HepG2 (cell line): ENCODE data around the gene CFAP45. TPM values are rescaled to one million over a fixed set of nuclear protein-coding genes. Genes with fewer than 3 reads are reported as not detected.

Experiments used
- ATAC-seq: fragments of 200-7000 bp; cut with Tn5 transposase; 3 replicates; pipeline ENCODE4 v1.9.1; 2020; ENCODE audit warnings: mild to moderate bottlenecking, moderate library complexity
- BruUV-seq: library from RNA; stranded (reverse); fragments of 400-500 nt; replicated peaks from 2 replicates; lab custom pipeline; 2021; lab: Mats Ljungman, UMichigan
- CTCF ChIA-PET: fragments of 300-600 bp; formaldehyde crosslinking; extraction: SDS; loops from one replicate; lab custom pipeline; 2021; ENCODE audit warnings: low total read pairs, inconsistent platforms, low intra/inter-chr PET ratio; lab: Yijun Ruan, JAX
- POLR2A ChIA-PET: fragments of 350-600 bp; sonication (Branson Sonifier 250); formaldehyde crosslinking; loops from one replicate; lab custom pipeline; 2020; ENCODE audit warnings: antibody characterized with exemption, inconsistent platforms; lab: Yijun Ruan, JAX
- DNase-seq: peaks from one replicate; pipeline ENCODE4 v3.0.0-alpha.2; 2015; ENCODE audit warnings: low spot score
- FAIRE-seq: peaks from 3 replicates; lab custom pipeline; 2011; peaks lifted over from hg19 to GRCh38; lab: Jason Lieb, UNC
- H2AFZ ChIP-seq: one replicate; pipeline ENCODE4 v1.6.1; 2011; ENCODE audit warnings: low read length, inconsistent platforms
- H3K27ac ChIP-seq: fragments of 300-600 bp; 3 replicates; pipeline ENCODE4 v1.8.0; 2011; ENCODE audit warnings: mixed run types, mild to moderate bottlenecking, mixed read lengths, low read length, inconsistent platforms; ENCODE audit not compliant: insufficient read depth; ENCODE audit errors: extremely low read length
- H3K27me3 ChIP-seq, 2 experiments: fragments of 200-600 bp in 1 of 2; 2 replicates in 1 of 2; 3 replicates in 1 of 2; pipeline versions ENCODE4 v1.6.0 to v1.8.0; 2011; ENCODE audit warnings: low read length in 2 of 2, mild to moderate bottlenecking in 2 of 2, moderate library complexity in 2 of 2, inconsistent platforms in 1 of 2; ENCODE audit not compliant: insufficient read depth in 2 of 2, control insufficient read depth in 1 of 2
- H3K36me3 ChIP-seq, 2 experiments: fragments of 200-600 bp in 1 of 2; replicated peaks in 1 of 2; 2 replicates in 1 of 2; 3 replicates in 1 of 2; pipeline versions ENCODE4 v1.5.1 to v1.8.0; 2011; ENCODE audit warnings: low read length in 2 of 2, inconsistent platforms in 1 of 2; ENCODE audit not compliant: insufficient read depth in 2 of 2, control insufficient read depth in 1 of 2
- H3K4me1 ChIP-seq: 2 replicates; pipeline ENCODE4 v1.5.1; 2012; ENCODE audit warnings: low read length, inconsistent platforms; ENCODE audit not compliant: insufficient read depth
- H3K4me2 ChIP-seq: 2 replicates; pipeline ENCODE4 v1.6.0; 2011; ENCODE audit warnings: low read depth, low read length, inconsistent platforms
- H3K4me3 ChIP-seq, 3 experiments: fragments of 200-600 bp in 1 of 3; sonication (generic), shearing (Covaris generic) in 1 of 3; replicated peaks in 1 of 3; 2 replicates each; pipeline ENCODE4 v1.5.1; 2011 to 2016; ENCODE audit warnings: low read length in 3 of 3, inconsistent platforms in 2 of 3, low read depth in 2 of 3, mild to moderate bottlenecking in 2 of 3, control low read depth in 1 of 3, mixed read lengths in 1 of 3; ENCODE audit not compliant: insufficient read depth in 1 of 3
- H3K79me2 ChIP-seq: one replicate; pipeline ENCODE4 v1.6.1; 2011; ENCODE audit warnings: low read length, inconsistent platforms; ENCODE audit not compliant: insufficient read depth
- H3K9ac ChIP-seq: 2 replicates; pipeline ENCODE4 v1.6.0; 2011; ENCODE audit warnings: mild to moderate bottlenecking, low read depth, low read length, inconsistent platforms; ENCODE audit not compliant: insufficient read depth
- H3K9me3 ChIP-seq: 2 replicates; pipeline ENCODE4 v1.5.1; 2012; ENCODE audit warnings: mild to moderate bottlenecking, low read length
- H4K20me1 ChIP-seq: 2 replicates; pipeline ENCODE4 v1.6.0; 2011; ENCODE audit warnings: inconsistent platforms, mild to moderate bottlenecking, low read length, moderate library complexity; ENCODE audit not compliant: insufficient read depth
- CHD2 ChIP-seq: IDR thresholded peaks from 2 replicates; pipeline ENCODE4 v1.6.1; 2011; ENCODE audit warnings: low read depth, low read length, improper control_type of control experiment
- NCOR1 ChIP-seq: fragments of 200-600 bp; sonication (generic); IDR thresholded peaks from 2 replicates; pipeline ENCODE4 v1.7.0; 2017; ENCODE audit warnings: antibody characterized with exemption, low read length, borderline replicate concordance
- NFE2L2 ChIP-seq: fragments of 150-350 bp; IDR thresholded peaks from 2 replicates; pipeline ENCODE4 v1.6.1; 2014; ENCODE audit warnings: low read length
- NONO ChIP-seq, 2 experiments: fragments of 450-650 bp in 1 of 2; sonication (generic) in 1 of 2; formaldehyde crosslinking in 1 of 2; IDR thresholded peaks in 1 of 2; conservative IDR thresholded peaks in 1 of 2; 2 replicates each; pipeline versions ENCODE4 v1.6.1 to v1.8.0; 2017 to 2022; ENCODE audit warnings: mild to moderate bottlenecking in 1 of 2, missing genetic modification reagents in 1 of 2, moderate library complexity in 1 of 2
- TBL1XR1 ChIP-seq: fragments of 150-350 bp; IDR thresholded peaks from 2 replicates; pipeline ENCODE4 v1.6.1; 2014; ENCODE audit warnings: borderline replicate concordance, low read length; ENCODE audit not compliant: partially characterized antibody
- ZBTB34 ChIP-seq: sonication (generic); formaldehyde crosslinking; IDR thresholded peaks from 2 replicates; pipeline ENCODE4 v1.8.0; 2022; ENCODE audit warnings: mild to moderate bottlenecking, missing genetic modification reagents
- ZNF274 ChIP-seq: sonication (generic); formaldehyde crosslinking; IDR thresholded peaks from 2 replicates; pipeline ENCODE4 v1.5.1; 2020; ENCODE audit warnings: mild to moderate bottlenecking, missing genetic modification reagents
- ZNF276 ChIP-seq: sonication (generic); formaldehyde crosslinking; IDR thresholded peaks from 2 replicates; pipeline ENCODE4 v1.4.0; 2020; ENCODE audit warnings: mild to moderate bottlenecking, low read depth, missing genetic modification reagents
- WGBS: methylation state at CpG from one replicate; pipeline ENCODE4 v1.1.6; 2017; ENCODE audit warnings: low lambda C conversion rate; 5-methylcytosine and 5-hydroxymethylcytosine counted together
- in situ Hi-C: cut with HindIII; loops from 2 replicates; pipeline ENCODE4 v1.10.0; 2017; ENCODE audit warnings: low pct_unique_long_range_greater_than_20kb; ENCODE audit not compliant: extremely low pct_ligation_motif_present
- intact Hi-C: fragments of 100-400 bp; cut with micrococcal nuclease; formaldehyde crosslinking; loops from one replicate; pipeline ENCODE4 v1.10.0; 2022; ENCODE audit not compliant: unreplicated experiment
- polyA plus RNA-seq, 8 experiments: library from polyadenylated mRNA; depleted of rRNA in 3 of 8; stranded (reverse) in 7 of 8; unstranded in 1 of 8; fragments of >200 nt; fragmentation: Illumina TruSeq in 4 of 8; extraction: Trizol in 4 of 8; gene quantifications; 2 replicates each; pipeline versions ENCODE4 v1.2.1 to v1.2.3, GENCODE V29; 2011 to 2016; ENCODE audit warnings: low read depth in 4 of 8, missing spikeins in 1 of 8, mixed read lengths in 1 of 8; ENCODE audit not compliant: insufficient read depth in 1 of 8
- total RNA-seq, 5 experiments: library from RNA; depleted of rRNA; stranded (reverse); fragments of >200 nt; fragmentation: Illumina TruSeq; extraction: Trizol; gene quantifications; 2 replicates each; pipeline ENCODE4 v1.2.3, GENCODE V29; 2016; ENCODE audit warnings: low read depth in 1 of 5
- TF ChIP-seq, protein P1 (sequence below): sonication (generic); formaldehyde crosslinking; IDR thresholded peaks from 2 replicates; pipeline ENCODE4 v1.4.0; 2020; ENCODE audit warnings: mild to moderate bottlenecking, missing genetic modification reagents, borderline replicate concordance
- TF ChIP-seq, protein P2 (sequence below): sonication (generic); formaldehyde crosslinking; IDR thresholded peaks from 2 replicates; pipeline ENCODE4 v1.8.1; 2023; ENCODE audit warnings: mild to moderate bottlenecking, missing genetic modification reagents

The CFAP45 gene
- total and polyA plus RNA-seq, 2 of the 13 experiments (the other 11 are each of a cell fraction or from before 2014, with no cell fraction given) = not detected

GRCh38 chr1:159932296-159933285 lies 32.6 kb upstream of the CFAP45 start:
- DNase-seq (no peak), ATAC-seq (no peak), FAIRE-seq (no peak)
- Histone ChIP-seq H3K27ac (no peak overlapping the region), H3K4me3 (no peak overlapping the region), H3K9ac (no peak overlapping the region), H3K4me2 (no peak overlapping the region), H4K20me1 (no peaks in the 10 kb centered on the region), H3K79me2 (no peaks in the 10 kb centered on the region), H3K27me3 (peaks cover 5 to 32% of the 10 kb centered on the region in 2 experiments; a peak in 4 of 5 replicates), H2AFZ (no peak overlapping the region), H3K36me3 (no peaks in the 10 kb centered on the region), H3K9me3 (no peaks in the 10 kb centered on the region), H3K4me1 (peaks cover 5% of the 10 kb centered on the region)
- in situ Hi-C loops = no loop called here
- intact Hi-C loops = no loop called here
- 34% methylated on average over 7 of the region's 16 CpGs for whole genome bisulfite sequencing
- ChIA-PET CTCF (no interaction called here), POLR2A (no interaction called here)
- no TSS peak for BruUV-seq
- TF ChIP-seq, protein P1, sequence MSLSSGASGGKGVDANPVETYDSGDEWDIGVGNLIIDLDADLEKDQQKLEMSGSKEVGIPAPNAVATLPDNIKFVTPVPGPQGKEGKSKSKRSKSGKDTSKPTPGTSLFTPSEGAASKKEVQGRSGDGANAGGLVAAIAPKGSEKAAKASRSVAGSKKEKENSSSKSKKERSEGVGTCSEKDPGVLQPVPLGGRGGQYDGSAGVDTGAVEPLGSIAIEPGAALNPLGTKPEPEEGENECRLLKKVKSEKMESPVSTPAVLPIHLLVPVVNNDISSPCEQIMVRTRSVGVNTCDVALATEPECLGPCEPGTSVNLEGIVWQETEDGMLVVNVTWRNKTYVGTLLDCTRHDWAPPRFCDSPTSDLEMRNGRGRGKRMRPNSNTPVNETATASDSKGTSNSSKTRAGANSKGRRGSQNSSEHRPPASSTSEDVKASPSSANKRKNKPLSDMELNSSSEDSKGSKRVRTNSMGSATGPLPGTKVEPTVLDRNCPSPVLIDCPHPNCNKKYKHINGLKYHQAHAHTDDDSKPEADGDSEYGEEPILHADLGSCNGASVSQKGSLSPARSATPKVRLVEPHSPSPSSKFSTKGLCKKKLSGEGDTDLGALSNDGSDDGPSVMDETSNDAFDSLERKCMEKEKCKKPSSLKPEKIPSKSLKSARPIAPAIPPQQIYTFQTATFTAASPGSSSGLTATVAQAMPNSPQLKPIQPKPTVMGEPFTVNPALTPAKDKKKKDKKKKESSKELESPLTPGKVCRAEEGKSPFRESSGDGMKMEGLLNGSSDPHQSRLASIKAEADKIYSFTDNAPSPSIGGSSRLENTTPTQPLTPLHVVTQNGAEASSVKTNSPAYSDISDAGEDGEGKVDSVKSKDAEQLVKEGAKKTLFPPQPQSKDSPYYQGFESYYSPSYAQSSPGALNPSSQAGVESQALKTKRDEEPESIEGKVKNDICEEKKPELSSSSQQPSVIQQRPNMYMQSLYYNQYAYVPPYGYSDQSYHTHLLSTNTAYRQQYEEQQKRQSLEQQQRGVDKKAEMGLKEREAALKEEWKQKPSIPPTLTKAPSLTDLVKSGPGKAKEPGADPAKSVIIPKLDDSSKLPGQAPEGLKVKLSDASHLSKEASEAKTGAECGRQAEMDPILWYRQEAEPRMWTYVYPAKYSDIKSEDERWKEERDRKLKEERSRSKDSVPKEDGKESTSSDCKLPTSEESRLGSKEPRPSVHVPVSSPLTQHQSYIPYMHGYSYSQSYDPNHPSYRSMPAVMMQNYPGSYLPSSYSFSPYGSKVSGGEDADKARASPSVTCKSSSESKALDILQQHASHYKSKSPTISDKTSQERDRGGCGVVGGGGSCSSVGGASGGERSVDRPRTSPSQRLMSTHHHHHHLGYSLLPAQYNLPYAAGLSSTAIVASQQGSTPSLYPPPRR = no peak
- TF ChIP-seq ZBTB34 (CRISPR knock-in tag) = no peak
- TF ChIP-seq ZNF274 = no peak
- TF ChIP-seq, protein P2, sequence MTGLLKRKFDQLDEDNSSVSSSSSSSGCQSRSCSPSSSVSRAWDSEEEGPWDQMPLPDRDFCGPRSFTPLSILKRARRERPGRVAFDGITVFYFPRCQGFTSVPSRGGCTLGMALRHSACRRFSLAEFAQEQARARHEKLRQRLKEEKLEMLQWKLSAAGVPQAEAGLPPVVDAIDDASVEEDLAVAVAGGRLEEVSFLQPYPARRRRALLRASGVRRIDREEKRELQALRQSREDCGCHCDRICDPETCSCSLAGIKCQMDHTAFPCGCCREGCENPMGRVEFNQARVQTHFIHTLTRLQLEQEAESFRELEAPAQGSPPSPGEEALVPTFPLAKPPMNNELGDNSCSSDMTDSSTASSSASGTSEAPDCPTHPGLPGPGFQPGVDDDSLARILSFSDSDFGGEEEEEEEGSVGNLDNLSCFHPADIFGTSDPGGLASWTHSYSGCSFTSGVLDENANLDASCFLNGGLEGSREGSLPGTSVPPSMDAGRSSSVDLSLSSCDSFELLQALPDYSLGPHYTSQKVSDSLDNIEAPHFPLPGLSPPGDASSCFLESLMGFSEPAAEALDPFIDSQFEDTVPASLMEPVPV (CRISPR knock-in tag) = no peak
- no peak for TF ChIP-seq TBL1XR1
- no peak for TF ChIP-seq NFE2L2
- TF ChIP-seq NCOR1 = no peak
- no peak for TF ChIP-seq ZNF276 (CRISPR knock-in tag)
- TF ChIP-seq NONO (IDR thresholded peaks at IDR 0.05) = no peak
- TF ChIP-seq NONO (CRISPR knock-in tag; conservative IDR thresholded peaks at IDR 0.05) = no peak
- no peak for TF ChIP-seq CHD2
